Heart left ventricle (tissue), 13 donors: Measurements from ENCODE around the gene TOP1.

Source experiments
- POLR2A ChIP-seq, 2 donors: fragments of 450-650 bp; IDR thresholded peaks; one replicate each; pipeline ENCODE4 v1.6.1; 2017; ENCODE audit warnings: antibody characterized with exemption in 2 of 2, mild to moderate bottlenecking in 2 of 2, moderate library complexity in 2 of 2
- TF ChIP-seq, protein P1 (sequence below), 12 donors: fragments of 200-600 bp; sonication (generic) in 4 of 12; IDR thresholded peaks; one replicate each; pipeline versions ENCODE4 v1.5.0 to v1.8.0; 2018 to 2022; ENCODE audit warnings: antibody characterized with exemption in 12 of 12, mild to moderate bottlenecking in 5 of 12
- donor health status: ischemic (EF 13 %, LVEDD 7.1; RV severe dilation, severe dysfunction).
- donor health status: DM: no; HTN: yes; CAD: no.
- donor health status: DM: no; HTN: no; CAD: no.
- donor health status: ischemic (EF 25% LVEDD 6.9; RV normal size, moderate dysfunction).
- donor health status: ischemic (EF 25% LVEDD 5.7; RV mildly dilated, moderate dysfunction).
- donor health status: ischemic (EF 35%, LVEDD 5.7; RV mildly dilated, moderate dysfunction).
- donor health status: nonischemic (EF 11% LVEDD 7.7; RV severe dilation, severe dysfunction).
- donor health status: DM: yes; HTN: yes; CAD: no.
- donor health status: PGD.
- donor health status: ischemic (EF 29% LVEDD 5.4; RV normal size, mild dysfunction).
- donor health status: nonischemic (EF 23%, LVEDD 6.1; RV moderate dilation, normal function).

DNA sequence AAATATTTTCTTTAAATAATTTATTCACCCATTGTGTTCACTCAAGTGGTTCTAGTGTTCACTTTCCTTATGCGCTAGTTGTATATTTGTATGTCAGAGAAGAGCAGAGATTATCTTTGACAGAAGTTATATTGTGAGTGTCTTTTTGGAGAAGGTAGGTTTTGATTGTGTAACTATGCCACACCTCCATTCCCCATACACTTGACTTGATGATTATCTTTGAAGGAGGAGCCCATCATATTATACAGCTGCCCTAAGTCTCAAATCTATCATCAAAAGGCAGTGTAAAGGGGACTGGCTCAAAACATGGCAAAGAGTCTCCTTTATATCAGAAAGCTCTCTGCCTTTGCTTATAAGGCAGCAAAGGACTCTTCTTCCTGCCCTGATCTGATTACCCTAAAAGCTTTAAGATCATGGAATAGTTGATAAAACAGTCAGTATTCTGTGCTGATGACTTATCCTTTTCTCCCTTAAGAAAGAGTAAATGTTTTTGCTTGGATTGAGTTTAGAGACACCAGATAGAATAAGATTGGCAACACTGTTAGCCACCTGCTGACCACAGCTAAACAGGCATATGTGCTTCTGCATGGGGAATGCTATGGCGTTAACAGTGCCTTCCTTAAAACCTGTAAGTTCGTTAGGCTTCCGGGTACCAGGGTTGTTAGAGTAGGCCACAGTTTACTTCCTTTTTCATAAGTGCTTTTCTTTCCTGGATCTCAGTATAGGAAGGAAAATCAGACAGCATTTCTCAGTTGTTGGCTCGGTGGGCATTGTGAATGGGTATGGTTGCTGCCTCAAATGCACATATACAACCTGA, 22.6 kb downstream of the TOP1 start:
- TF ChIP-seq, protein P1, sequence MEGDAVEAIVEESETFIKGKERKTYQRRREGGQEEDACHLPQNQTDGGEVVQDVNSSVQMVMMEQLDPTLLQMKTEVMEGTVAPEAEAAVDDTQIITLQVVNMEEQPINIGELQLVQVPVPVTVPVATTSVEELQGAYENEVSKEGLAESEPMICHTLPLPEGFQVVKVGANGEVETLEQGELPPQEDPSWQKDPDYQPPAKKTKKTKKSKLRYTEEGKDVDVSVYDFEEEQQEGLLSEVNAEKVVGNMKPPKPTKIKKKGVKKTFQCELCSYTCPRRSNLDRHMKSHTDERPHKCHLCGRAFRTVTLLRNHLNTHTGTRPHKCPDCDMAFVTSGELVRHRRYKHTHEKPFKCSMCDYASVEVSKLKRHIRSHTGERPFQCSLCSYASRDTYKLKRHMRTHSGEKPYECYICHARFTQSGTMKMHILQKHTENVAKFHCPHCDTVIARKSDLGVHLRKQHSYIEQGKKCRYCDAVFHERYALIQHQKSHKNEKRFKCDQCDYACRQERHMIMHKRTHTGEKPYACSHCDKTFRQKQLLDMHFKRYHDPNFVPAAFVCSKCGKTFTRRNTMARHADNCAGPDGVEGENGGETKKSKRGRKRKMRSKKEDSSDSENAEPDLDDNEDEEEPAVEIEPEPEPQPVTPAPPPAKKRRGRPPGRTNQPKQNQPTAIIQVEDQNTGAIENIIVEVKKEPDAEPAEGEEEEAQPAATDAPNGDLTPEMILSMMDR (IDR thresholded peaks at IDR 0.05), result no peak
- no peak for TF ChIP-seq POLR2A (IDR thresholded peaks at IDR 0.05)
